Activated CD8-positive, alpha-beta memory T cell treated with anti-CD3 and anti-CD28 coated beads, Interleukin-2, amount 10 ng/mL, durations not matched to agents 7 days and 5 days (primary cell): Measurements from ENCODE around the gene CHAC1. TPM values are rescaled to one million over a fixed set of nuclear protein-coding genes. Genes with fewer than 3 reads are reported as not detected.

Source experiments
- ATAC-seq: fragments of 150-1000 bp; cut with Tn5 transposase; one replicate; pipeline ENCODE4 v1.10.0; 2021; ENCODE audit warnings: moderate library complexity
- CTCF ChIA-PET: fragments of 350-600 bp; sonication (Branson Sonifier 250); formaldehyde crosslinking; loops from one replicate; lab custom pipeline; 2021; ENCODE audit warnings: antibody characterized with exemption; lab: Charles Lee
- DNase-seq: peaks from one replicate; pipeline ENCODE4 v3.0.0-alpha.2; 2020
- H3K27ac Mint-ChIP-seq: one replicate; pipeline ENCODE4 v1.8.0; 2021; ENCODE audit warnings: mild to moderate bottlenecking, mixed read lengths
- H3K27me3 Mint-ChIP-seq: one replicate; pipeline ENCODE4 v1.8.0; 2021; ENCODE audit warnings: mixed read lengths
- H3K36me3 Mint-ChIP-seq: one replicate; pipeline ENCODE4 v1.8.0; 2021; ENCODE audit warnings: mild to moderate bottlenecking, mixed read lengths
- H3K4me1 Mint-ChIP-seq: one replicate; pipeline ENCODE4 v1.8.0; 2021; ENCODE audit warnings: mixed read lengths
- H3K4me3 Mint-ChIP-seq: one replicate; pipeline ENCODE4 v1.8.0; 2021; ENCODE audit warnings: mild to moderate bottlenecking, moderate library complexity, mixed read lengths
- H3K9me3 Mint-ChIP-seq: one replicate; pipeline ENCODE4 v1.8.0; 2022; ENCODE audit warnings: low read depth, mixed read lengths
- total RNA-seq, 2 experiments: library from RNA; stranded (reverse); gene quantifications; one replicate each; pipeline ENCODE4 v1.2.3, GENCODE V29; 2021

The CHAC1 gene
- total RNA-seq, 2 experiments from 2014 or later: 8.3 to 13.0 TPM

- CTCF ChIA-PET: interaction anchor here (0.6 to 1.1 kb wide), 6 partner anchors 11 to 421 kb away, joined by 3 to 4 read pairs (median 3); partner anchors contain the start of gene VPS18
- ATAC-seq (no peak), DNase-seq (no peak)
- Mint-ChIP-seq H3K36me3 (no peaks in the 10 kb centered on the region), H3K9me3 (no peaks in the 10 kb centered on the region), H3K4me3 (no peak overlapping the region), H3K27me3 (peaks cover 2% of the 10 kb centered on the region), H3K4me1 (no peaks in the 10 kb centered on the region), H3K27ac (no peak overlapping the region)
Measured at GRCh38 chr15:40915116-40915661, 38.1 kb upstream of the CHAC1 start.

GRCh38 chr15:40915679-40916078, 37.6 kb upstream of the CHAC1 start:
- CTCF ChIA-PET: interaction anchor here (1.0 to 1.4 kb wide), 3 partner anchors 11 to 269 kb away, joined by 3 to 4 read pairs (median 3); no protein-coding TSS in a partner anchor
- H3K36me3 Mint-ChIP-seq: no peaks in the 10 kb centered on the region
- H3K4me3 Mint-ChIP-seq: no peak overlapping the region
- DNase-seq: no peak
- no peaks in the 10 kb centered on the region for H3K9me3 Mint-ChIP-seq
- no peak for ATAC-seq
- H3K27me3 Mint-ChIP-seq: peaks cover 2% of the 10 kb centered on the region
- H3K27ac Mint-ChIP-seq: no peak overlapping the region
- no peaks in the 10 kb centered on the region for H3K4me1 Mint-ChIP-seq

- Mint-ChIP-seq H3K27me3 (peaks cover 2% of the 10 kb centered on the region), H3K36me3 (no peaks in the 10 kb centered on the region), H3K9me3 (no peaks in the 10 kb centered on the region), H3K4me1 (no peaks in the 10 kb centered on the region), H3K27ac (no peak overlapping the region), H3K4me3 (no peak overlapping the region)
- ATAC-seq (no peak), DNase-seq (no peak)
- CTCF ChIA-PET: interaction anchor here (0.9 to 5.6 kb wide), 3 partner anchors 13 to 104 kb away, joined by 3 to 31 read pairs (median 5); no protein-coding TSS in a partner anchor
Measured at GRCh38 chr15:40917585-40917984, 35.7 kb upstream of the CHAC1 start.

- no peak overlapping the region for H3K27ac Mint-ChIP-seq
- CTCF ChIA-PET: interaction anchor here (0.9 to 5.6 kb wide), 4 partner anchors 13 to 103 kb away, joined by 3 to 31 read pairs (median 4); no protein-coding TSS in a partner anchor
- H3K4me3 Mint-ChIP-seq: no peak overlapping the region
- no peaks in the 10 kb centered on the region for H3K36me3 Mint-ChIP-seq
- H3K27me3 Mint-ChIP-seq: peaks cover 2% of the 10 kb centered on the region
- DNase-seq (no peak), ATAC-seq (no peak)
- H3K4me1 Mint-ChIP-seq: no peaks in the 10 kb centered on the region
- H3K9me3 Mint-ChIP-seq: no peaks in the 10 kb centered on the region
Measured at GRCh38 chr15:40918146-40918798, 35.0 kb upstream of the CHAC1 start.

- Mint-ChIP-seq H3K36me3 (no peaks in the 10 kb centered on the region), H3K4me3 (no peak overlapping the region)
- ATAC-seq: no peak
Measured at GRCh38 chr15:40918799-40919392, 34.4 kb upstream of the CHAC1 start.

GRCh38 chr15:40921949-40922607, 31.2 kb upstream of the CHAC1 start:
- ATAC-seq (no peak), DNase-seq (no peak)
- Mint-ChIP-seq H3K27ac (no peak overlapping the region), H3K36me3 (no peaks in the 10 kb centered on the region), H3K4me3 (no peak overlapping the region), H3K27me3 (peaks cover 33% of the 10 kb centered on the region), H3K9me3 (no peaks in the 10 kb centered on the region), H3K4me1 (peaks cover 9% of the 10 kb centered on the region)
- CTCF ChIA-PET: interaction anchor here (0.7 to 5.6 kb wide), 7 partner anchors 9 to 64 kb away, joined by 3 to 31 read pairs (median 4); partner anchors contain the start of genes CHAC1 and VPS18

More at GRCh38 chr15:40918799-40919392, 34.4 kb upstream of the CHAC1 start:
- DNase-seq: no peak
- no peaks in the 10 kb centered on the region for H3K4me1 Mint-ChIP-seq
- no peaks in the 10 kb centered on the region for H3K9me3 Mint-ChIP-seq
- CTCF ChIA-PET: interaction anchor here (0.9 to 5.6 kb wide), 3 partner anchors 14 to 103 kb away, joined by 3 to 31 read pairs (median 3); no protein-coding TSS in a partner anchor
- no peak overlapping the region for H3K27ac Mint-ChIP-seq
- H3K27me3 Mint-ChIP-seq: peaks cover 5% of the 10 kb centered on the region

GRCh38 chr15:40922608-40923005, 30.7 kb upstream of the CHAC1 start:
- no peak for DNase-seq
- Mint-ChIP-seq H3K4me1 (peaks cover 11% of the 10 kb centered on the region), H3K27me3 (peaks cover 37% of the 10 kb centered on the region), H3K36me3 (no peaks in the 10 kb centered on the region), H3K9me3 (no peaks in the 10 kb centered on the region), H3K4me3 (no peak overlapping the region), H3K27ac (no peak overlapping the region)
- no peak for ATAC-seq
- CTCF ChIA-PET: interaction anchor here (0.9 to 1.4 kb wide), 3 partner anchors 19 to 64 kb away, joined by 3 to 4 read pairs (median 4); partner anchors contain the start of gene VPS18

GRCh38 chr15:40923551-40923950, 29.7 kb upstream of the CHAC1 start:
- H3K4me1 Mint-ChIP-seq: peaks cover 16% of the 10 kb centered on the region
- H3K27me3 Mint-ChIP-seq: peaks cover 39% of the 10 kb centered on the region
- H3K9me3 Mint-ChIP-seq: no peaks in the 10 kb centered on the region
- no peak overlapping the region for H3K27ac Mint-ChIP-seq
- no peak for DNase-seq
- no peak overlapping the region for H3K4me3 Mint-ChIP-seq
- CTCF ChIA-PET: interaction anchor here (1.3 to 2.7 kb wide), 4 partner anchors 12 to 262 kb away, joined by 3 to 11 read pairs (median 4); no protein-coding TSS in a partner anchor
- no peak for ATAC-seq
- H3K36me3 Mint-ChIP-seq: no peaks in the 10 kb centered on the region

- Mint-ChIP-seq H3K27me3 (peaks cover 57% of the 10 kb centered on the region), H3K4me1 (peaks cover 31% of the 10 kb centered on the region)
- no peak for ATAC-seq
Measured at GRCh38 chr15:40925495-40925862, 27.8 kb upstream of the CHAC1 start.

GRCh38 chr15:40925863-40926658, 27.2 kb upstream of the CHAC1 start:
- H3K4me3 Mint-ChIP-seq: no peak overlapping the region
- no peaks in the 10 kb centered on the region for H3K9me3 Mint-ChIP-seq
- CTCF ChIA-PET: interaction anchor here (1.7 to 7.5 kb wide), 5 partner anchors 15 to 259 kb away, joined by 4 to 75 read pairs (median 8); no protein-coding TSS in a partner anchor
- H3K27ac Mint-ChIP-seq: no peak overlapping the region
- peaks cover 63% of the 10 kb centered on the region for H3K27me3 Mint-ChIP-seq
- H3K4me1 Mint-ChIP-seq: peaks cover 36% of the 10 kb centered on the region
- no peak for DNase-seq
- ATAC-seq: peak; percentile 10
- no peaks in the 10 kb centered on the region for H3K36me3 Mint-ChIP-seq

More at GRCh38 chr15:40925495-40925862, 27.8 kb upstream of the CHAC1 start:
- no peaks in the 10 kb centered on the region for H3K36me3 Mint-ChIP-seq
- no peak for DNase-seq
- H3K9me3 Mint-ChIP-seq: no peaks in the 10 kb centered on the region
- H3K4me3 Mint-ChIP-seq: no peak overlapping the region
- no peak overlapping the region for H3K27ac Mint-ChIP-seq
- CTCF ChIA-PET: interaction anchor here (1.7 to 2.7 kb wide), 4 partner anchors 16 to 260 kb away, joined by 4 to 11 read pairs (median 6); no protein-coding TSS in a partner anchor

- Mint-ChIP-seq H3K27ac (no peak overlapping the region), H3K36me3 (no peaks in the 10 kb centered on the region), H3K4me1 (peaks cover 40% of the 10 kb centered on the region), H3K27me3 (peaks cover 71% of the 10 kb centered on the region), H3K4me3 (no peak overlapping the region), H3K9me3 (no peaks in the 10 kb centered on the region)
- CTCF ChIA-PET: interaction anchor here (0.9 to 7.5 kb wide), 6 partner anchors 14 to 304 kb away, joined by 3 to 75 read pairs (median 6); partner anchors contain the start of genes CHAC1 and CHP1
- no peak for ATAC-seq
- DNase-seq: no peak
Measured at GRCh38 chr15:40926659-40927494, 26.4 kb upstream of the CHAC1 start.
